Activated naive CD8-positive, alpha-beta T cell treated with anti-CD3 and anti-CD28 coated beads, Interleukin-2, amount 10 ng/mL, durations not matched to agents 7 days and 5 days (primary cell): ENCODE data around the gene LPAR1. TPM values are rescaled to one million over a fixed set of nuclear protein-coding genes. Genes with fewer than 3 reads are reported as not detected.

ENCODE experiments used
- ATAC-seq: fragments of 150-1000 bp; cut with Tn5 transposase; one replicate; pipeline ENCODE4 v1.10.0; 2021; ENCODE audit warnings: low read depth, moderate library complexity
- POLR2A ChIA-PET: fragments of 350-600 bp; sonication (Branson Sonifier 250); formaldehyde crosslinking; loops from one replicate; lab custom pipeline; 2021; ENCODE audit warnings: antibody characterized with exemption; lab: Charles Lee
- DNase-seq: peaks from one replicate; pipeline ENCODE4 v3.0.0; 2021
- H3K27ac Mint-ChIP-seq: one replicate; pipeline ENCODE4 v1.8.0; 2022; ENCODE audit warnings: mild to moderate bottlenecking, mixed read lengths
- H3K27me3 Mint-ChIP-seq: one replicate; pipeline ENCODE4 v1.8.0; 2022; ENCODE audit warnings: mild to moderate bottlenecking, moderate library complexity, mixed read lengths
- H3K36me3 Mint-ChIP-seq: one replicate; pipeline ENCODE4 v1.8.0; 2021; ENCODE audit warnings: mild to moderate bottlenecking, mixed read lengths
- H3K4me1 Mint-ChIP-seq: one replicate; pipeline ENCODE4 v1.8.0; 2021; ENCODE audit warnings: mixed read lengths
- H3K4me3 Mint-ChIP-seq: one replicate; pipeline ENCODE4 v1.8.0; 2022; ENCODE audit warnings: mild to moderate bottlenecking, moderate library complexity, mixed read lengths
- H3K9me3 Mint-ChIP-seq: one replicate; pipeline ENCODE4 v1.8.0; 2021; ENCODE audit warnings: mixed read lengths
- total RNA-seq, 2 experiments: library from RNA; stranded (reverse); gene quantifications; one replicate each; pipeline ENCODE4 v1.2.3, GENCODE V29; 2021

The LPAR1 gene
- total RNA-seq, 2 experiments from 2014 or later = 0.14 TPM; not detected in 1

- Mint-ChIP-seq H3K4me1 (peaks cover 12% of the 10 kb centered on the region), H3K27ac (peak overlapping the region; percentile 77), H3K36me3 (peaks cover 1% of the 10 kb centered on the region), H3K4me3 (peak overlapping the region; percentile 44), H3K9me3 (peaks cover 1% of the 10 kb centered on the region), H3K27me3 (no peaks in the 10 kb centered on the region)
- POLR2A ChIA-PET = no interaction called here
- ATAC-seq (no peak), DNase-seq (no peak)
Measured at GRCh38 chr9:110932863-110933262, 105.4 kb downstream of the LPAR1 start.

- POLR2A ChIA-PET = no interaction called here
- peaks cover 1% of the 10 kb centered on the region for H3K36me3 Mint-ChIP-seq
- no peak for ATAC-seq
- H3K4me3 Mint-ChIP-seq = no peak overlapping the region
- no peaks in the 10 kb centered on the region for H3K9me3 Mint-ChIP-seq
- H3K4me1 Mint-ChIP-seq = peaks cover 8% of the 10 kb centered on the region
- no peak for DNase-seq
- no peaks in the 10 kb centered on the region for H3K27me3 Mint-ChIP-seq
- H3K27ac Mint-ChIP-seq = no peak overlapping the region
Measured at GRCh38 chr9:110928599-110928998, 109.7 kb downstream of the LPAR1 start.

GRCh38 chr9:110926828-110927487 is 111.3 kb downstream of the LPAR1 start:
- Mint-ChIP-seq H3K36me3 (no peaks in the 10 kb centered on the region), H3K9me3 (no peaks in the 10 kb centered on the region), H3K27me3 (no peaks in the 10 kb centered on the region), H3K4me3 (no peak overlapping the region), H3K27ac (no peak overlapping the region), H3K4me1 (no peaks in the 10 kb centered on the region)
- ATAC-seq (no peak), DNase-seq (no peak)
- POLR2A ChIA-PET = no interaction called here

- Mint-ChIP-seq H3K9me3 (no peaks in the 10 kb centered on the region), H3K4me1 (no peaks in the 10 kb centered on the region), H3K36me3 (no peaks in the 10 kb centered on the region), H3K4me3 (no peak overlapping the region), H3K27me3 (no peaks in the 10 kb centered on the region), H3K27ac (no peak overlapping the region)
- POLR2A ChIA-PET = no interaction called here
- no peak for ATAC-seq
- no peak for DNase-seq
Measured at GRCh38 chr9:110923601-110924000, 114.7 kb downstream of the LPAR1 start.

- POLR2A ChIA-PET = no interaction called here
- Mint-ChIP-seq H3K4me1 (no peaks in the 10 kb centered on the region), H3K4me3 (no peak overlapping the region), H3K27ac (no peak overlapping the region), H3K36me3 (no peaks in the 10 kb centered on the region), H3K9me3 (no peaks in the 10 kb centered on the region), H3K27me3 (no peaks in the 10 kb centered on the region)
- DNase-seq (no peak), ATAC-seq (no peak)
Measured at GRCh38 chr9:110922145-110922544, 116.1 kb downstream of the LPAR1 start.

- no peaks in the 10 kb centered on the region for H3K4me1 Mint-ChIP-seq
- H3K27ac Mint-ChIP-seq = no peak overlapping the region
- no peaks in the 10 kb centered on the region for H3K9me3 Mint-ChIP-seq
- H3K27me3 Mint-ChIP-seq = no peaks in the 10 kb centered on the region
- ATAC-seq (no peak), DNase-seq (no peak)
- POLR2A ChIA-PET = no interaction called here
- H3K4me3 Mint-ChIP-seq = no peak overlapping the region
- no peaks in the 10 kb centered on the region for H3K36me3 Mint-ChIP-seq
Measured at GRCh38 chr9:110921705-110922104, 116.6 kb downstream of the LPAR1 start.

- no peaks in the 10 kb centered on the region for H3K36me3 Mint-ChIP-seq
- POLR2A ChIA-PET = no interaction called here
- no peak overlapping the region for H3K27ac Mint-ChIP-seq
- no peaks in the 10 kb centered on the region for H3K9me3 Mint-ChIP-seq
- DNase-seq (no peak), ATAC-seq (no peak)
- H3K27me3 Mint-ChIP-seq = no peaks in the 10 kb centered on the region
- H3K4me3 Mint-ChIP-seq = no peak overlapping the region
- H3K4me1 Mint-ChIP-seq = no peaks in the 10 kb centered on the region
Measured at GRCh38 chr9:110919609-110920008, 118.7 kb downstream of the LPAR1 start.

- ATAC-seq (no peak), DNase-seq (no peak)
- POLR2A ChIA-PET = no interaction called here
- Mint-ChIP-seq H3K27me3 (no peaks in the 10 kb centered on the region), H3K4me3 (no peak overlapping the region), H3K4me1 (no peaks in the 10 kb centered on the region), H3K9me3 (no peaks in the 10 kb centered on the region), H3K36me3 (no peaks in the 10 kb centered on the region), H3K27ac (no peak overlapping the region)
Measured at GRCh38 chr9:110919050-110919435, 119.2 kb downstream of the LPAR1 start.

- Mint-ChIP-seq H3K36me3 (no peaks in the 10 kb centered on the region), H3K4me3 (no peak overlapping the region), H3K4me1 (no peaks in the 10 kb centered on the region), H3K27me3 (no peaks in the 10 kb centered on the region), H3K27ac (no peak overlapping the region), H3K9me3 (peaks cover 2% of the 10 kb centered on the region)
- POLR2A ChIA-PET = no interaction called here
- DNase-seq (no peak), ATAC-seq (no peak)
Measured at GRCh38 chr9:110918316-110919049, 119.8 kb downstream of the LPAR1 start.

GRCh38 chr9:110916403-110916802 is 121.9 kb downstream of the LPAR1 start:
- peaks cover 3% of the 10 kb centered on the region for H3K9me3 Mint-ChIP-seq
- DNase-seq (no peak), ATAC-seq (no peak)
- POLR2A ChIA-PET = no interaction called here
- no peak overlapping the region for H3K27ac Mint-ChIP-seq
- no peaks in the 10 kb centered on the region for H3K27me3 Mint-ChIP-seq
- no peaks in the 10 kb centered on the region for H3K4me1 Mint-ChIP-seq
- no peak overlapping the region for H3K4me3 Mint-ChIP-seq
- H3K36me3 Mint-ChIP-seq = no peaks in the 10 kb centered on the region

GRCh38 chr9:110912419-110913291 is 125.6 kb downstream of the LPAR1 start:
- H3K4me1 Mint-ChIP-seq = no peaks in the 10 kb centered on the region
- peaks cover 12% of the 10 kb centered on the region for H3K9me3 Mint-ChIP-seq
- POLR2A ChIA-PET = no interaction called here
- DNase-seq (no peak), ATAC-seq (no peak)
- H3K36me3 Mint-ChIP-seq = no peaks in the 10 kb centered on the region
- H3K27ac Mint-ChIP-seq = no peak overlapping the region
- H3K27me3 Mint-ChIP-seq = no peaks in the 10 kb centered on the region
- H3K4me3 Mint-ChIP-seq = no peak overlapping the region

- Mint-ChIP-seq H3K36me3 (no peaks in the 10 kb centered on the region), H3K4me3 (no peak overlapping the region), H3K27me3 (no peaks in the 10 kb centered on the region), H3K9me3 (peaks cover 12% of the 10 kb centered on the region), H3K4me1 (no peaks in the 10 kb centered on the region), H3K27ac (no peak overlapping the region)
- ATAC-seq (no peak), DNase-seq (no peak)
- POLR2A ChIA-PET = no interaction called here
Measured at GRCh38 chr9:110911659-110912418, 126.4 kb downstream of the LPAR1 start.

GRCh38 chr9:110908894-110909293 is 129.4 kb downstream of the LPAR1 start:
- DNase-seq = no peak
- Mint-ChIP-seq H3K4me1 (no peaks in the 10 kb centered on the region), H3K4me3 (no peak overlapping the region), H3K27me3 (no peaks in the 10 kb centered on the region), H3K9me3 (peaks cover 14% of the 10 kb centered on the region), H3K36me3 (no peaks in the 10 kb centered on the region), H3K27ac (no peak overlapping the region)
- POLR2A ChIA-PET = no interaction called here
- no peak for ATAC-seq
